Measurements from ENCODE around the gene AP4M1.

DNA sequence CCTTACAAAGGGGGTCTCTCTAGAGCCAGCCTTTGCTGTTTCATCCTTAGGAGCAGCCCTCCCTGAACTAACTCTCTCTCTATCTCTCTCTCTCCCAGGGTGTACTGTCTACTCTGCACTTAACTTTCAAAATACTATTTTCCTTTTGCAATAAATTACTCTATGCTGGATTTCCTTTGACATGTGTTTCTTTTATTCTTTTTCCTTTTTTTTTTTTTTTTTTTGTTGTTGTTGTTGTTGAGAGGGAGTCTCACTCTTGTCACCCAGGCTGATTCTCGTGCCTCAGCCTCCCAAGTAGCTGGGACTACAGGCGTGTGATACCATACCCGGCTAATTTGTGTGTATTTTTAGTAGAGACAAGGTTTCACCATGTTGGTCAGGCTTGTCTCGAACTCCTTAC lies 18.5 kb upstream of the AP4M1 start:
- no peak for TF ChIP-seq ATF3 (IDR thresholded peaks at IDR 0.05)
- no peak for TF ChIP-seq ATF3 (CRISPR knock-in tag; conservative IDR thresholded peaks at IDR 0.05)
- TF ChIP-seq, protein P1, sequence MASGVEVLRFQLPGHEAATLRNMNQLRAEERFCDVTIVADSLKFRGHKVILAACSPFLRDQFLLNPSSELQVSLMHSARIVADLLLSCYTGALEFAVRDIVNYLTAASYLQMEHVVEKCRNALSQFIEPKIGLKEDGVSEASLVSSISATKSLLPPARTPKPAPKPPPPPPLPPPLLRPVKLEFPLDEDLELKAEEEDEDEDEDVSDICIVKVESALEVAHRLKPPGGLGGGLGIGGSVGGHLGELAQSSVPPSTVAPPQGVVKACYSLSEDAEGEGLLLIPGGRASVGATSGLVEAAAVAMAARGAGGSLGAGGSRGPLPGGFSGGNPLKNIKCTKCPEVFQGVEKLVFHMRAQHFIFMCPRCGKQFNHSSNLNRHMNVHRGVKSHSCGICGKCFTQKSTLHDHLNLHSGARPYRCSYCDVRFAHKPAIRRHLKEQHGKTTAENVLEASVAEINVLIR (CRISPR knock-in tag; IDR thresholded peaks at IDR 0.05) = no peak
- no peak for TF ChIP-seq CTCF (IDR thresholded peaks at IDR 0.05 in 2 of 3, conservative IDR thresholded peaks at IDR 0.05 in 1 of 3; ENCODE audit: insufficient read depth in 2 of 3, low read depth in 1 of 3, low read length in 3 of 3)
- no peak for TF ChIP-seq MAFK (IDR thresholded peaks at IDR 0.05; ENCODE audit: low read length)
- TF ChIP-seq EP300 (IDR thresholded peaks at IDR 0.05; ENCODE audit: low read length) = no peak
- TF ChIP-seq EZH2 (IDR thresholded peaks at IDR 0.05; ENCODE audit: borderline replicate concordance, low read depth, low read length) = no peak

Data from K562 (cell line).